Fibroblast of lung (primary cell): ENCODE results near the gene SDF2L1. TPM values are rescaled to one million over a fixed set of nuclear protein-coding genes. Genes with fewer than 3 reads are reported as not detected.
A peak's percentile ranks its signal among the peaks of the same experiment; 100 is the strongest.

Source experiments
- DNase-seq, 2 donors: peaks; one replicate each; pipeline versions ENCODE4 v3.0.0 to v3.0.0-alpha.2; 2010; ENCODE audit warnings: low read depth in 2 of 2
- H2AFZ ChIP-seq: 2 replicates; pipeline ENCODE4 v1.5.1; 2012; ENCODE audit warnings: low read length, control low read depth, inconsistent platforms
- H3K27ac ChIP-seq: 2 replicates; pipeline ENCODE4 v1.5.1; 2011; ENCODE audit warnings: low read length, control low read depth; ENCODE audit not compliant: insufficient read depth
- H3K27me3 ChIP-seq: 2 replicates; pipeline ENCODE4 v1.5.1; 2011; ENCODE audit warnings: mild to moderate bottlenecking, low read length; ENCODE audit not compliant: control insufficient read depth, insufficient read depth
- H3K36me3 ChIP-seq: 2 replicates; pipeline ENCODE4 v1.5.1; 2011; ENCODE audit warnings: low read length; ENCODE audit not compliant: control insufficient read depth, insufficient read depth
- H3K4me1 ChIP-seq: 2 replicates; pipeline ENCODE4 v1.5.1; 2011; ENCODE audit warnings: low read length; ENCODE audit not compliant: control insufficient read depth, insufficient read depth; ENCODE audit errors: extremely low read depth
- H3K4me2 ChIP-seq: 2 replicates; pipeline ENCODE4 v1.5.1; 2011; ENCODE audit warnings: low read length, control low read depth; ENCODE audit not compliant: insufficient read depth; ENCODE audit errors: extremely low read depth
- H3K4me3 ChIP-seq, 4 experiments: fragments of 200-600 bp in 1 of 4; sonication (generic) in 1 of 4; replicated peaks in 1 of 4; 2 replicates each; pipeline ENCODE4 v1.5.1; 2011 to 2016; ENCODE audit warnings: low read length in 4 of 4, low read depth in 3 of 4, mild to moderate bottlenecking in 3 of 4, control low read depth in 2 of 4, inconsistent platforms in 1 of 4, mixed read lengths in 1 of 4; ENCODE audit not compliant: insufficient read depth in 1 of 4; ENCODE audit errors: control extremely low read depth in 1 of 4
- H3K79me2 ChIP-seq: 2 replicates; pipeline ENCODE4 v1.5.1; 2012; ENCODE audit warnings: mild to moderate bottlenecking, low read length, inconsistent platforms; ENCODE audit not compliant: control insufficient read depth, insufficient read depth
- H3K9ac ChIP-seq: 2 replicates; pipeline ENCODE4 v1.5.1; 2011; ENCODE audit warnings: mild to moderate bottlenecking, low read length, control low read depth; ENCODE audit not compliant: insufficient read depth
- H3K9me3 ChIP-seq: 2 replicates; pipeline ENCODE4 v1.5.1; 2012; ENCODE audit warnings: low read depth, low read length; ENCODE audit not compliant: control insufficient read depth, insufficient read depth
- H4K20me1 ChIP-seq: 2 replicates; pipeline ENCODE4 v1.5.1; 2011; ENCODE audit warnings: low read length; ENCODE audit not compliant: control insufficient read depth, insufficient read depth; ENCODE audit errors: extremely low read depth
- CTCF ChIP-seq, 2 donors: IDR thresholded peaks in 1 of 2; conservative IDR thresholded peaks in 1 of 2; 1 replicate in 1 of 2; 2 replicates in 1 of 2; pipeline ENCODE4 v1.5.1; 2011 to 2012; ENCODE audit warnings: low read length in 2 of 2, control low read depth in 1 of 2, inconsistent platforms in 1 of 2, low read depth in 1 of 2, mild to moderate bottlenecking in 1 of 2
- EZH2 ChIP-seq: IDR thresholded peaks from 2 replicates; pipeline ENCODE4 v1.5.1; 2012; ENCODE audit warnings: low read length, control low read depth, mild to moderate bottlenecking; ENCODE audit errors: missing control alignments
- polyA plus RNA-seq, 2 donors: library from polyadenylated mRNA; depleted of rRNA in 1 of 2; stranded (reverse) in 1 of 2; unstranded in 1 of 2; fragments of >200 nt; gene quantifications; 2 replicates each; pipeline ENCODE4 v1.2.1, GENCODE V29; 2011 to 2012; ENCODE audit warnings: missing spikeins in 1 of 2
- total RNA-seq: library from RNA; depleted of rRNA; stranded (reverse); fragments of >200 nt; gene quantifications from 2 replicates; pipeline ENCODE4 v1.2.1, GENCODE V29; 2014

Gene SDF2L1
- total and polyA plus RNA-seq, 2 donors (not counting 1 experiment from before 2014, with no cell fraction given), result 12.0 to 13.2 TPM

- no peaks in the 10 kb centered on the region for H3K27me3 ChIP-seq
- H3K4me3 ChIP-seq, result peak overlapping the region; percentile 61 to 78 (median 74)
- peak overlapping the region; percentile 65 for H3K9ac ChIP-seq
- H3K9me3 ChIP-seq, result no peaks in the 10 kb centered on the region
- TF ChIP-seq CTCF (conservative IDR thresholded peaks at IDR 0.05 in 1 of 2, IDR thresholded peaks at IDR 0.05 in 1 of 2; ENCODE audit: low read depth in 1 of 2, low read length in 2 of 2) (no peak), EZH2 (no peak)
- peaks cover 6% of the 10 kb centered on the region for H3K36me3 ChIP-seq
- H3K4me2 ChIP-seq, result peak overlapping the region; percentile 95
- no peaks in the 10 kb centered on the region for H4K20me1 ChIP-seq
- H2AFZ ChIP-seq, result peak overlapping the region; percentile 65
- H3K4me1 ChIP-seq, result peaks cover 6% of the 10 kb centered on the region
- peaks cover 3% of the 10 kb centered on the region for H3K79me2 ChIP-seq
- no peak for DNase-seq
- peak overlapping the region; percentile 65 for H3K27ac ChIP-seq
Measured at GRCh38 chr22:21651521-21652009, 9.5 kb downstream of the SDF2L1 start.

GRCh38 chr22:21652010-21652546 is 10.0 kb downstream of the SDF2L1 start:
- peak overlapping the region; percentile 65 for H3K27ac ChIP-seq
- H2AFZ ChIP-seq, result peak overlapping the region; percentile 54

More at GRCh38 chr22:21652010-21652546, 10.0 kb downstream of the SDF2L1 start:
- Histone ChIP-seq H3K4me3 (peak overlapping the region; percentile 61 to 78 (median 74)), H3K9ac (peak overlapping the region; percentile 69), H3K79me2 (peaks cover 3% of the 10 kb centered on the region), H3K4me1 (peaks cover 6% of the 10 kb centered on the region), H4K20me1 (no peaks in the 10 kb centered on the region), H3K4me2 (peak overlapping the region; percentile 95), H3K27me3 (no peaks in the 10 kb centered on the region), H3K36me3 (peaks cover 6% of the 10 kb centered on the region), H3K9me3 (no peaks in the 10 kb centered on the region)
- DNase-seq, result peak; percentile 83 to 85
- no peak for TF ChIP-seq EZH2
- no peak for TF ChIP-seq CTCF (conservative IDR thresholded peaks at IDR 0.05 in 1 of 2, IDR thresholded peaks at IDR 0.05 in 1 of 2; ENCODE audit: low read depth in 1 of 2, low read length in 2 of 2)
